ENCODE results near the gene TLE3.

TLE3 gene

GRCh38 chr15:70082281-70082900, 15.3 kb downstream of the TLE3 start:
- DNase-seq = no peak

GRCh38 chr15:70081612-70082011, 16.1 kb downstream of the TLE3 start:
- DNase-seq = no peak

GRCh38 chr15:70080347-70080746, 17.4 kb downstream of the TLE3 start:
- no peak for DNase-seq

GRCh38 chr15:70079888-70080287, 17.8 kb downstream of the TLE3 start:
- no peak for DNase-seq

GRCh38 chr15:70078578-70079417, 18.9 kb downstream of the TLE3 start:
- DNase-seq = no peak

GRCh38 chr15:70077188-70078147, 20.2 kb downstream of the TLE3 start:
- DNase-seq = no peak

GRCh38 chr15:70074380-70074779, 23.3 kb downstream of the TLE3 start:
- no peak for DNase-seq

- no peak for DNase-seq
Observed at GRCh38 chr15:70072479-70072878, 25.2 kb downstream of the TLE3 start.

GRCh38 chr15:70071799-70072198, 25.9 kb downstream of the TLE3 start:
- DNase-seq = no peak

GRCh38 chr15:70069716-70070115, 28.0 kb downstream of the TLE3 start:
- no peak for DNase-seq

- DNase-seq = no peak
Observed at GRCh38 chr15:70068783-70069565, 28.7 kb downstream of the TLE3 start.

- DNase-seq = no peak
Observed at GRCh38 chr15:70067681-70068080, 30.0 kb downstream of the TLE3 start.

GRCh38 chr15:70067011-70067410, 30.7 kb downstream of the TLE3 start:
- DNase-seq = no peak

GRCh38 chr15:70066447-70066846, 31.3 kb downstream of the TLE3 start:
- DNase-seq = no peak

- DNase-seq = no peak
Observed at GRCh38 chr15:70066004-70066403, 31.7 kb downstream of the TLE3 start.

- DNase-seq = no peak
Observed at GRCh38 chr15:70065006-70065722, 32.6 kb downstream of the TLE3 start.

- DNase-seq = no peak
Observed at GRCh38 chr15:70064441-70064840, 33.3 kb downstream of the TLE3 start.

- DNase-seq = no peak
Observed at GRCh38 chr15:70063980-70064379, 33.7 kb downstream of the TLE3 start.

- DNase-seq = no peak
Observed at GRCh38 chr15:70063261-70063925, 34.3 kb downstream of the TLE3 start.

- DNase-seq = no peak
Observed at GRCh38 chr15:70062321-70062956, 35.3 kb downstream of the TLE3 start.
